HepG2 (cell line): ENCODE results near the gene DYNC2I2. TPM values are rescaled to one million over a fixed set of nuclear protein-coding genes. Genes with fewer than 3 reads are reported as not detected.

Source experiments
- ATAC-seq: fragments of 200-7000 bp; cut with Tn5 transposase; 3 replicates; pipeline ENCODE4 v1.9.1; 2020; ENCODE audit warnings: mild to moderate bottlenecking, moderate library complexity
- BruUV-seq: library from RNA; stranded (reverse); fragments of 400-500 nt; replicated peaks from 2 replicates; lab custom pipeline; 2021; lab: Mats Ljungman, UMichigan
- CTCF ChIA-PET: fragments of 300-600 bp; formaldehyde crosslinking; extraction: SDS; loops from one replicate; lab custom pipeline; 2021; ENCODE audit warnings: low total read pairs, inconsistent platforms, low intra/inter-chr PET ratio; lab: Yijun Ruan, JAX
- POLR2A ChIA-PET: fragments of 350-600 bp; sonication (Branson Sonifier 250); formaldehyde crosslinking; loops from one replicate; lab custom pipeline; 2020; ENCODE audit warnings: antibody characterized with exemption, inconsistent platforms; lab: Yijun Ruan, JAX
- DNase-seq: peaks from one replicate; pipeline ENCODE4 v3.0.0-alpha.2; 2015; ENCODE audit warnings: low spot score
- FAIRE-seq: peaks from 3 replicates; lab custom pipeline; 2011; peaks lifted over from hg19 to GRCh38; lab: Jason Lieb, UNC
- H2AFZ ChIP-seq: one replicate; pipeline ENCODE4 v1.6.1; 2011; ENCODE audit warnings: low read length, inconsistent platforms
- H3K27ac ChIP-seq: fragments of 300-600 bp; 3 replicates; pipeline ENCODE4 v1.8.0; 2011; ENCODE audit warnings: mixed run types, mild to moderate bottlenecking, mixed read lengths, low read length, inconsistent platforms; ENCODE audit not compliant: insufficient read depth; ENCODE audit errors: extremely low read length
- H3K27me3 ChIP-seq, 2 experiments: fragments of 200-600 bp in 1 of 2; 2 replicates in 1 of 2; 3 replicates in 1 of 2; pipeline versions ENCODE4 v1.6.0 to v1.8.0; 2011; ENCODE audit warnings: low read length in 2 of 2, mild to moderate bottlenecking in 2 of 2, moderate library complexity in 2 of 2, inconsistent platforms in 1 of 2; ENCODE audit not compliant: insufficient read depth in 2 of 2, control insufficient read depth in 1 of 2
- H3K36me3 ChIP-seq, 2 experiments: fragments of 200-600 bp in 1 of 2; replicated peaks in 1 of 2; 2 replicates in 1 of 2; 3 replicates in 1 of 2; pipeline versions ENCODE4 v1.5.1 to v1.8.0; 2011; ENCODE audit warnings: low read length in 2 of 2, inconsistent platforms in 1 of 2; ENCODE audit not compliant: insufficient read depth in 2 of 2, control insufficient read depth in 1 of 2
- H3K4me1 ChIP-seq: 2 replicates; pipeline ENCODE4 v1.5.1; 2012; ENCODE audit warnings: low read length, inconsistent platforms; ENCODE audit not compliant: insufficient read depth
- H3K4me2 ChIP-seq: 2 replicates; pipeline ENCODE4 v1.6.0; 2011; ENCODE audit warnings: low read depth, low read length, inconsistent platforms
- H3K4me3 ChIP-seq, 3 experiments: fragments of 200-600 bp in 1 of 3; sonication (generic), shearing (Covaris generic) in 1 of 3; replicated peaks in 1 of 3; 2 replicates each; pipeline ENCODE4 v1.5.1; 2011 to 2016; ENCODE audit warnings: low read length in 3 of 3, inconsistent platforms in 2 of 3, low read depth in 2 of 3, mild to moderate bottlenecking in 2 of 3, control low read depth in 1 of 3, mixed read lengths in 1 of 3; ENCODE audit not compliant: insufficient read depth in 1 of 3
- H3K79me2 ChIP-seq: one replicate; pipeline ENCODE4 v1.6.1; 2011; ENCODE audit warnings: low read length, inconsistent platforms; ENCODE audit not compliant: insufficient read depth
- H3K9ac ChIP-seq: 2 replicates; pipeline ENCODE4 v1.6.0; 2011; ENCODE audit warnings: mild to moderate bottlenecking, low read depth, low read length, inconsistent platforms; ENCODE audit not compliant: insufficient read depth
- H3K9me3 ChIP-seq: 2 replicates; pipeline ENCODE4 v1.5.1; 2012; ENCODE audit warnings: mild to moderate bottlenecking, low read length
- H4K20me1 ChIP-seq: 2 replicates; pipeline ENCODE4 v1.6.0; 2011; ENCODE audit warnings: inconsistent platforms, mild to moderate bottlenecking, low read length, moderate library complexity; ENCODE audit not compliant: insufficient read depth
- KDM5B ChIP-seq: sonication (generic); formaldehyde crosslinking; IDR thresholded peaks from 2 replicates; pipeline ENCODE4 v1.4.0; 2020; ENCODE audit warnings: missing genetic modification reagents, mild to moderate bottlenecking, borderline replicate concordance
- SMC3 ChIP-seq: IDR thresholded peaks from 2 replicates; pipeline ENCODE4 v1.6.1; 2011; ENCODE audit warnings: low read length, improper control_type of control experiment
- ZBTB10 ChIP-seq: sonication (generic); formaldehyde crosslinking; IDR thresholded peaks from 2 replicates; pipeline ENCODE4 v1.4.0; 2020; ENCODE audit warnings: missing genetic modification reagents, borderline replicate concordance
- WGBS: methylation state at CpG from one replicate; pipeline ENCODE4 v1.1.6; 2017; ENCODE audit warnings: low lambda C conversion rate; 5-methylcytosine and 5-hydroxymethylcytosine counted together
- in situ Hi-C: cut with HindIII; loops from 2 replicates; pipeline ENCODE4 v1.10.0; 2017; ENCODE audit warnings: low pct_unique_long_range_greater_than_20kb; ENCODE audit not compliant: extremely low pct_ligation_motif_present
- intact Hi-C: fragments of 100-400 bp; cut with micrococcal nuclease; formaldehyde crosslinking; loops from one replicate; pipeline ENCODE4 v1.10.0; 2022; ENCODE audit not compliant: unreplicated experiment
- polyA plus RNA-seq, 8 experiments: library from polyadenylated mRNA; depleted of rRNA in 3 of 8; stranded (reverse) in 7 of 8; unstranded in 1 of 8; fragments of >200 nt; fragmentation: Illumina TruSeq in 4 of 8; extraction: Trizol in 4 of 8; gene quantifications; 2 replicates each; pipeline versions ENCODE4 v1.2.1 to v1.2.3, GENCODE V29; 2011 to 2016; ENCODE audit warnings: low read depth in 4 of 8, missing spikeins in 1 of 8, mixed read lengths in 1 of 8; ENCODE audit not compliant: insufficient read depth in 1 of 8
- total RNA-seq, 5 experiments: library from RNA; depleted of rRNA; stranded (reverse); fragments of >200 nt; fragmentation: Illumina TruSeq; extraction: Trizol; gene quantifications; 2 replicates each; pipeline ENCODE4 v1.2.3, GENCODE V29; 2016; ENCODE audit warnings: low read depth in 1 of 5

DYNC2I2 gene
- total and polyA plus RNA-seq, 2 of the 13 experiments (the other 11 are each of a cell fraction or from before 2014, with no cell fraction given), result 13.7 to 40.2 TPM

- Histone ChIP-seq H3K27me3 (no peaks in the 10 kb centered on the region; a peak in 1 of 5 replicates), H4K20me1 (peaks cover 19% of the 10 kb centered on the region), H3K27ac (no peak overlapping the region), H3K79me2 (peaks cover 31% of the 10 kb centered on the region), H3K9me3 (no peaks in the 10 kb centered on the region), H3K4me3 (no peak overlapping the region), H3K36me3 (peaks cover 2 to 14% of the 10 kb centered on the region in 2 experiments; a peak in 4 of 5 replicates), H3K4me1 (peaks cover 69% of the 10 kb centered on the region), H2AFZ (no peak overlapping the region), H3K4me2 (peak overlapping the region; percentile 99), H3K9ac (no peak overlapping the region)
- TF ChIP-seq ZBTB10 (CRISPR knock-in tag), result no peak
- no peak for TF ChIP-seq SMC3
- TF ChIP-seq KDM5B (CRISPR knock-in tag), result no peak
- BruUV-seq, result no TSS peak
- WGBS, result 92% methylated on average over 4 of the region's 4 CpGs
- POLR2A ChIA-PET, result interaction anchor here (1.5 to 5.0 kb wide), 3 partner anchors 31 to 51 kb away, joined by 3 to 33 read pairs (median 4); partner anchors contain the start of genes DYNC2I2 and ZDHHC12
- ATAC-seq (no peak), DNase-seq (no peak), FAIRE-seq (no peak)
- in situ Hi-C loops, result no loop called here
- CTCF ChIA-PET, result no interaction called here
- intact Hi-C loops, result loop anchor here (5.0 kb wide), 1 partner anchor 50 kb away; no protein-coding TSS in a partner anchor
Measured at GRCh38 chr9:128687453-128687852, 30.8 kb upstream of the DYNC2I2 start.
